DLD1 (cell line): ENCODE data around the gene RETREG3.

ENCODE experiments used
- in situ Hi-C: cut with HindIII; loops from 2 replicates; pipeline ENCODE4 v1.10.0; 2017; ENCODE audit warnings: low sequenced_read_pairs

Gene RETREG3

GRCh38 chr17:42613699-42614295, 4.6 kb upstream of the RETREG3 start:
- in situ Hi-C loops = no loop called here

GRCh38 chr17:42612013-42612412, 2.8 kb upstream of the RETREG3 start:
- in situ Hi-C loops = no loop called here

- in situ Hi-C loops = loop anchor here (10.0 kb wide), 1 partner anchor 165 kb away; the partner anchor contains the start of gene VPS25
These were observed 934 bp upstream of the RETREG3 start for GRCh38 chr17:42609814-42610801.

GRCh38 chr17:42608305-42609181, 631 bp downstream of the RETREG3 start:
- in situ Hi-C loops = loop anchor here (10.0 kb wide), 1 partner anchor 166 kb away; the partner anchor contains the start of gene VPS25

- in situ Hi-C loops = loop anchor here (10.0 kb wide), 1 partner anchor 167 kb away; the partner anchor contains the start of gene VPS25
These were observed 1.4 kb downstream of the RETREG3 start for GRCh38 chr17:42607769-42608168.

GRCh38 chr17:42603318-42603717, 5.9 kb downstream of the RETREG3 start:
- in situ Hi-C loops = loop anchor here (10.0 kb wide), 1 partner anchor 171 kb away; the partner anchor contains the start of gene VPS25

- in situ Hi-C loops = no loop called here
These were observed 10.3 kb downstream of the RETREG3 start for GRCh38 chr17:42598905-42599304.

- in situ Hi-C loops = no loop called here
These were observed 12.8 kb downstream of the RETREG3 start for GRCh38 chr17:42596386-42596785.

- in situ Hi-C loops = no loop called here
These were observed 17.8 kb downstream of the RETREG3 start for GRCh38 chr17:42591411-42591810.

GRCh38 chr17:42590886-42591285, 18.3 kb downstream of the RETREG3 start:
- in situ Hi-C loops = no loop called here

GRCh38 chr17:42586514-42587230, 22.5 kb downstream of the RETREG3 start:
- in situ Hi-C loops = no loop called here

GRCh38 chr17:42585353-42585752, 23.8 kb downstream of the RETREG3 start:
- in situ Hi-C loops = no loop called here

GRCh38 chr17:42584880-42585279, 24.3 kb downstream of the RETREG3 start:
- in situ Hi-C loops = no loop called here

- in situ Hi-C loops = no loop called here
These were observed 27.4 kb downstream of the RETREG3 start for GRCh38 chr17:42581744-42582270.

- in situ Hi-C loops = no loop called here
These were observed 29.2 kb downstream of the RETREG3 start for GRCh38 chr17:42579794-42580551.

- in situ Hi-C loops = no loop called here
These were observed 30.8 kb downstream of the RETREG3 start for GRCh38 chr17:42578282-42578869.

GRCh38 chr17:42577532-42578281, 31.5 kb downstream of the RETREG3 start, which contains the start of gene PSMC3IP:
TSS of gene PSMC3IP (minus strand) at chr17:42577729. CDS start at chr17:42577686, 43 bp downstream.
- in situ Hi-C loops = no loop called here

- in situ Hi-C loops = no loop called here
These were observed 32.0 kb downstream of the RETREG3 start for GRCh38 chr17:42577140-42577531.
